Raji (cell line): Measurements from ENCODE around the gene PLA2G7.

Source experiments
- POLR2A ChIP-seq: IDR thresholded peaks from 2 replicates; pipeline ENCODE4 v1.6.1; 2011; ENCODE audit warnings: low read depth, low read length, control low read depth; ENCODE audit not compliant: insufficient read depth

Gene PLA2G7

DNA sequence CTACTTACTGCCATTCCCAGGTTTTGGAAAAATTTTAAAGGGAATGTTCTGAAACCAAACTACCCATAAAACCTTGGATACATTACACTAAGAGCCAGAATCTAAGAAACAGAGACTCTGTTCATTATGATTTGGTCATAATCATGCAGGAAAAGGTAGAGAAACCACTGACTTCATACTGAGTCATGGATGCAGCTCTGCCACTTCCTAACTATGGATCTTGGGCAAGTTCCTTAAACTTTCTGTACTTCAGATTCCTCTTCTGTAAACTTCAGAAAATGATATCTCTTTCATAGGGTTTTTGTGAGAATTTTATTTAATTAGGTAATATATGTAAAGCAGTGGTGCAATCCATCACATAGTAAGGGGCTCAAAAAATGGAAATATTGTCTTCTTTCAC lies 20.0 kb downstream of the PLA2G7 start:
- TF ChIP-seq POLR2A = no peak

DNA sequence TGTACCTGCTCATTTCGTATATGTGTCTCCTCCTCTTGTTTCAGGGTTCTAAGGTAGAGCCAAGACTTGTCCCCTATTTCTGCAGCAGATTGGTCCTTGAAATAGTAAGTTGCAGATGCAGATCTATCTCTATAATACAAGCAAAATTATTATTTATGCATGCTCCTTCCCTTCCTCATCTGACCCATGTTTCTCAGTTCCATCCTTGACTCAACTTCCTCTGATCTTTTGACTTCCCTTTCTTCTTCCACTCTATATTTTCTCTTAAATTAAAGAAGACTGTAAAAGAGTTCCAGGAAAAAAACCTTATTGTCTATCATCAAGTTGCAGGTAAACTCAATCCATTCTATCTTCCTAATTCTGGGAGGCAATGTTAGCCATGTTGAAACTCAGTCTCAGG lies 23.7 kb downstream of the PLA2G7 start:
- TF ChIP-seq POLR2A = no peak

DNA sequence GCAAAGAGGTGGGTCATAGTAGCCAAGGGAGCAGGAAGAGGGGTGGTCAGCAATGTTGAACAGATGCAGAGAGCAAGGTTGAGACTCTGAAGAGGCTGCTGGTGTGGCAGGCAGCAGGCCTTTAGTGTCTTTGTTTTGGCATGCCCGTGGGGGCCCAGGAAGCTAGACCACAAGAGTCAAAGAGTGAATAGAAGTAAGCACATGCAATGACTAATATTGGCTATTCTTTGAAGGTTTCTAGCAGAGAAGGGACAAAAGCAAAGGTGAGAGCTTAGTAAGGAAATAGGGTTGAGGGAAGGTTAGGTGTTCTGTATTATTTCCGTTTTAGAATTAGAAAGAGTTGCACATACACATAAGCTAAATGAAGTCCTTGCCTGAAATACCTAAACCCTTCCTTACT lies 28.7 kb downstream of the PLA2G7 start:
- TF ChIP-seq POLR2A = no peak

DNA sequence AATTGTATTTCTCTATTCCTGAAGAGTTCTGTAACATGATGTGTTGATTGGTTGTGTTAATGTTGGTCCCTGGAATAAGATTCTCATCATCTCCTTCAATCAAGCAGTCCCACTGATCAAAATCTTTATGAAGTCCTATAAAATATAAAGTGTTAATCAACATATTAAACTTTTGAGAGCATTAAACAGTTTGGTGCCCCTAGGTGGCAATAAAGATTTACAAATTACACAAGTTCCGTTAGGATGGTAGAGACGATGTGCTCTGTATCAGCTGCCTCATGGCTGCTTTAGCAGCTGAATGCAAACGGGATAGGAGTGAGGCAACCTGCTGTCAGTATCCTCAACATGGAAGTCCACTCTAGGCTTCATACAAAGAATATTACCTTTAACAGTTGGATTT lies 30.6 kb downstream of the PLA2G7 start:
- TF ChIP-seq POLR2A = no peak

DNA sequence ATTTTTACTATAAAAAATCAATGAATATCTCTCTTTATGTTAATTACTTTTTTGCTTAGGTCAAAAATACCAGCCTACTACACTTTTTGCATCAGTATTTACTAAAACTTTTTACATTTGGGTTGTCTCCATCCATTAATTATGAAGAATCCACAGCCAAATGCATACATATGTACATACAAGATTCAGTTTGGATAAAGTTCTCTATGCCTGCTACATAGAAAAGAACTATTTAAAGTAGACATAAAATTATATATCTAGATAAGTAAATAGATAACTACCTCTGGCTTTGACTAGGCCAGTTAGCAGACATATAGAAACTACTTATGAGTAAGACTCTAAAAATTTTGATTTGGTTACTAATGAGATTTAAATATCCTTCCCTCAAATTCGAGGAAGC lies 35.2 kb downstream of the PLA2G7 start:
- no peak for TF ChIP-seq POLR2A

DNA sequence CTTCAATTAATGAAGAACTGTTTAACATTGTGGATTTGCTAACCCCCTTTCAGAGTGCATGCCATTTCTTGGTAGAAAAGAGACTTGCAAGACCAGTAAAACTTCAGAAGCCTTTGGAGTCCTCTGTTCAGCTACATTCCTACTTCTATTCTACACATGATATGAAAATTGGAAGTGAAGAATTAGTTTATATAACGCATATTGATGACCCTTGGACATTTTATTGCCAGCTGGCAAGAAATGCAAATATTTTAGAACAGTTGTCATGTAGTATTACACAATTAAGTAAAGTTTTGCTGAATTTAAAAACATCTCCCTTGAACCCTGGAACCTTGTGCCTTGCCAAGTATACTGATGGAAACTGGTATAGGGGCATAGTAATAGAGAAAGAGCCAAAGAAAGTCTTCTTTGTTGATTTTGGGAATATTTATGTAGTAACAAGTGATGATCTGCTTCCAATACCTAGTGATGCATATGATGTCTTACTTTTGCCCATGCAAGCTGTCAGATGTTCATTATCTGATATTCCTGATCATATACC lies 44.2 kb downstream of the PLA2G7 start:
- no peak for TF ChIP-seq POLR2A

DNA sequence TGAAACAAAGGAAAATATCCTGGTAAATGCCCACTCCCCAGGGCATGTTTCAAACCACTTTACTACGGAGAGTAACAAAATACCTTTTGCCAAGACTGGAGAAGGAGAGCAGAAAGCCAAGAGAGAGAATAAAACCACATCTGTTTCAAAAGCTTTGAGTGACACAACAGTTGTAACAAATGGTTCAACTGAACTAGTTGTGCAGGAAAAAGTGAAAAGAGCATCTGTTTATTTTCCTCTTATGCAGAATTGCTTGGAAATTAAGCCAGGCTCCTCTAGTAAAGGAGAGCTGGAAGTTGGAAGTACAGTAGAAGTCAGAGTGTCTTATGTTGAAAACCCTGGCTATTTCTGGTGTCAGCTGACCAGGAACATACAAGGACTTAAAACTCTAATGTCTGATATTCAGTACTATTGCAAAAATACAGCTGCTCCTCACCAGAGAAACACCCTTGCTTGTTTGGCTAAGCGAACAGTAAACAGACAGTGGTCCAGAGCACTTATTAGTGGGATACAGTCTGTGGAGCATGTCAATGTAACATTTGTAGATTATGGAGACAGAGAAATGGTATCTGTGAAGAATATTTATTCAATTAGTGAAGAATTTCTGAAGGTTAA lies 44.9 kb downstream of the PLA2G7 start:
- TF ChIP-seq POLR2A = no peak

DNA sequence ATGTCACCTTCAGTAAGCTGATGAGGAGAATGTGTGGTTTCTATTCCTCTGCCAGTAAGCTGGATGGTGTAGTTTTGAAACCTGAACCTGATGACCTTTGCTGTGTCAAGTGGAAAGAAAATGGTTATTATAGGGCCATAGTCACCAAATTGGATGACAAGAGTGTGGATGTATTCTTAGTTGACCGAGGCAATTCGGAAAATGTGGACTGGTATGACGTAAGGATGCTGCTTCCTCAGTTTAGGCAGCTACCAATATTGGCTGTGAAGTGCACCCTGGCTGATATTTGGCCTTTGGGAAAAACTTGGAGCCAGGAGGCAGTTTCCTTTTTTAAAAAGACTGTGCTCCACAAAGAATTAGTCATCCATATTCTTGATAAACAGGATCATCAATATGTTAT lies 45.5 kb downstream of the PLA2G7 start:
- TF ChIP-seq POLR2A = no peak

DNA sequence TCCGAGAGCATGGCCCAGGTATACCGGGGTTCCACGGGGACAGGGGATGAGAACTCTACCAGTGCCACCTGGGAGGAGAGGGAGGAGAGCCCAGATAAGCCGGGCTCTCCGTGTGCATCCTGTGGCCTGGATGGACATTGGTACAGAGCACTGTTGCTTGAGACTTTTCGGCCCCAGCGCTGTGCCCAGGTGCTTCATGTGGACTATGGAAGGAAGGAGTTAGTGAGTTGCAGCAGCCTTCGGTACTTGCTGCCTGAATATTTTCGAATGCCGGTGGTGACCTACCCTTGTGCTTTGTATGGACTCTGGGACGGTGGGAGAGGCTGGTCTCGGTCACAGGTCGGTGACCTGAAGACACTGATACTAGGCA lies 46.2 kb downstream of the PLA2G7 start:
- TF ChIP-seq POLR2A = no peak

DNA sequence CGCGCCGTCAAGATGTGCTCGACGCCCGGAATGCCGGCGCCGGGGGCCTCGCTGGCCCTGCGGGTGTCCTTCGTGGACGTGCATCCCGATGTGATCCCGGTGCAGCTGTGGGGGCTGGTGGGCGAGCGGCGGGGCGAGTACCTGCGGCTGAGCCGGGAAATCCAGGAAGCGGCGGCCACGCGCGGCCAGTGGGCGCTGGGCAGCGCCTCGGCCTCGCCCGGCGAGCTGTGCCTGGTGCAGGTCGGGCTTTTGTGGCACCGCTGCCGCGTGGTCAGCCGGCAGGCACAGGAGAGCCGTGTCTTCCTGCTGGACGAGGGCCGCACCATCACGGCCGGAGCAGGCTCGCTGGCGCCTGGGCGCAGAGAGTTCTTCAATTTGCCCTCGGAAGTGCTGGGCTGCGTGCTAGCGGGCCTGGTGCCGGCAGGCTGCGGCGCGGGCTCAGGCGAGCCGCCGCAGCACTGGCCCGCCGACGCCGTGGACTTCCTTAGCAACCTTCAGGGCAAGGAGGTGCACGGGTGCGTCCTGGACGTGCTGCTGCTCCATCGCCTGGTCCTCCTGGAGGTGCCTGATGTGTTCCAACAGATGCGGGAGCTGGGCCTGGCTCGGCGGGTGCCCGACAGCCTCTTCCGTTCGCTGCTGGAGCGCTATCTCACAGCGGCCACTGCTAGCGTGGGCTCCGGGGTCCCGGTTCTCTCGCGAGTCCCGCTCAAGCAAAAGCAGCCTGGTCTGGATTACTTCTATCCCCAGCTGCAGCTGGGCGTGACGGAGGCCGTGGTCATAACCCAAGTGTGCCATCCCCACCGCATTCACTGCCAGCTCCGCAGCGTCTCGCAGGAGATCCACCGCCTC lies 46.8 kb downstream of the PLA2G7 start:
- no peak for TF ChIP-seq POLR2A

DNA sequence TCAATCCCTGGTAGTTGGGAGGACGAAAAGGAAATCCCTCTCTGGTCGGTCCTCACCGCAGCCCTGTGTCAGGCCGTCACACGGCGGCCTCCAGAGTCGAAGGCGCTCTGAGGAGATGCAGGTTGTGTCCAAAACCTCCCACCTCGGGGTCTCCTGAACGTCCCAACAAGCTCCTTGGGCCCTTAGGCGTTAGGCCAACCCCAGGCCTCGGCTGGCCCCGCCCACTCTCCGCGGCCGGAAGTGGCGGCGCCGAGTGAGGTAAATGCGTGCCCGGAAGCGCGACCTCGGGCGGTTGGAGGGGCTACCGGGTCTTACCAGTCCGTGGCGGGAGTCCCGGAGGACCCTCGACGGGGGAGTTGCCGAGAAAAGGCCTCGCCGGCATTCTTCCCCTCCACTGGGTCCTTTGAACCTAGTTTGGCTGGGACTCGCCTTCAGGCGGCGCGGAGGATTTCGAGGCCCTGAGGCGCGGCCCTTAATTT lies 47.5 kb downstream of the PLA2G7 start, which contains the start of gene TDRD6:
TDRD6 (plus strand) TSS at position 267 of the 479 bp plus-strand sequence. CDS start 244 bp downstream, outside the sequence.
- TF ChIP-seq POLR2A = no peak

DNA sequence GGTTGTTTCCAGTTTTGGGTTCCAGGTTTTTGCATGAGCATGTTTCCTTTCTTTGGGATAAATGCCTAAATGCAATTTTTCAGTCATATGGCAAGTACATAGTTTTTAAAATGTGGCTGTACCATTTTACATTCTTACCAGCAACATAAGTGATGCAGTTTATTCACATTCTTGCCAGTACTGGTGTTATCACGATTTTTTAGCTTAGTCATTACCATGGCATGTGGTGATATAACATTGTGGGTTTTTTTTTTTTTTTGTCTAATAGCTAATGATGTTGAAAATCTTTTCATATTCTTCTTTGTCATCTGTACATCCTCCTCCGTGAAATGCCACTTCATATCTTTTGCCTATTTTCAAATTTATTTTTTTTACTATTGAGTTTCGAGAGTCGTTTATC lies 50.4 kb downstream of the PLA2G7 start:
- TF ChIP-seq POLR2A = no peak

DNA sequence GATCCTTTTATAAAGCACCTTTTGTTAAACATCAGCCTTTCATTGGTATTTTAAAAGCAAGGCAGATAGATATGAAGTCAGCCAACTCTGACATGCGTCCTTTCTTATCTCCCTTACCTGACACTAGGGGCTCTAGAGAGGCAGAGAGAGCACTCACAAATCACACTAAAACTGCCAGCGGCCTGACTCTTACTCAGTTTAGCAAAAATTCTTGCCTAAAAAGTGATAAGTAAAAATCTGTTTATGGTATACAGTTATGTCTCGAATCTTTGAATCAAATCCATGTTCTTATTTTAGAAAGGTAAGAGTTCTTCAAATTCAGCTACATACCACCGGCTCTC lies 57.9 kb downstream of the PLA2G7 start:
- no peak for TF ChIP-seq POLR2A

DNA sequence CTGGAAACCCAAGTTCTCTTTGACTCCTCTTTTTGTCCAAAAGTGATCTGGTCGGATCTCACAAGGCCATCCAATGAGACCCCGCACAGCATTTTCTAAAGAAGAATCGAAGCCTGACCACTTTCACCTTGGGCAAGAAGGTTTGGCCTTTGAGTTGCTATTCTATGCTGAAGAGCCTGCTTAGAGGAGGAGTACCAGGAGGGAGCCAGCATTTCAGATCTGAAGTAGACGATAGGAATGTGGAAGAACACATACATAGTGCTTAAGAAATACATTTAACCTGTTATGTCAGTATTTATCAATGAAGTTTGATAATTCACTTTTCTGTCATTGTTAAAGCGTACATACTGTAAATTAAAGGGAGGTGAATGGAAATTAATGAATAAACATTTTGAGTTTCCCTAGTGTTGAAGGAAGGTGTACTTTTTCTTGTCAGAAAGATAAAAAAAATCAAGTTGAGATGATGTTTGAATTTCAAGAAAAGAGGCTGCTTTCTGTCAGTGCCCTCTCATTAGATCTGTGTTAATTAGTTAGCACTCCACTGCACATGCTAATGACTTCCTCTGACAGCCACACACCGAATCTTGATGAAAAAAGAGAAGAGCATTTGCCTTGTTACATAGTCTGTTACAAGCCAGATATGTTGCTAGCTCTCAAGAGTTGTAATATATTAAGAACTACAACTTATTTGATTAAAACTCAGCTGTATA lies 58.4 kb downstream of the PLA2G7 start:
- TF ChIP-seq POLR2A = no peak

DNA sequence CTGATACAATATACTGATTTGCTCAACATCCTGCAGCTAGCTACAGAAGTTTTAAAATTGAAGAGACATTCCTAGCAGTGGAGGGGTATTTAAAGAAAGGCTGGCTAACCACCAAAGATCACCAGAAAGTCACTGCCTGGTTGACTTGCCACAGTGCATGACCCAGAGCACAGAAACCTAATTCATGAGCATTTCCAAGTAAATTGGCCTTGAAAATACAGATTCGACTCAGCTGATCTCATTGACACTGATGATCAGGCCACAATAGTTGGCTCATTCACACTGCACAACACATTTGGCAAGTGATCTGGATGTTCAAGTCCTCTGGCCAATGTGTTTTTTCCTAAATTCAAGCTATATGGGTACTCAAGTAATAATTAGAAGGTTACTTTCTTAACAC lies 60.8 kb downstream of the PLA2G7 start:
- no peak for TF ChIP-seq POLR2A

DNA sequence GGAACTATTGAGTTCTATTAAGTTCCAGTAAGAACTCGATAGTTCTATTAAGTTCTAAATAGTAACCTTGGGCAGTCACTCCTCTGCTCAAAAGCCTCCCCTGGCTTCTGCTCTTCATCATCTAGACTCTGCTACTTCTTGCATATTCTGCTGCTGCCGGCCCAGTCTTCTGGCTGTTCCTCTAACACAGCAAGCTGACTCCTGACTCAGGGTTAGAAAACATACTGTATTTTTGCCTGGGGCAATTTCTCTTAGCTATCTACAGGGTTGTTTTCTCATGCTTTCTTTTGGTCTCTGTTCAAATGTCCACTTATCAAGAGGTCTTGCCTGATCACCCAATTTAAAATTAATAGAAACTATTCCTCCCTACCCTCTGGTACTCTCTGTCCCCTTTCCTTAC lies 67.8 kb downstream of the PLA2G7 start:
- TF ChIP-seq POLR2A = no peak
